Activated naive CD4-positive, alpha-beta T cell treated with anti-CD3 and anti-CD28 coated beads, Interleukin-2, amount 50 U/mL, for 24 hours (primary cell): ENCODE measurements around the gene SRGN.
A peak's percentile ranks its signal among the peaks of the same experiment; 100 is the strongest.
"Not testable (repeated sequence)": the region's sequence is repeated elsewhere in the genome, so short reads cannot be mapped to it uniquely, and the experiment has no call there.

Source experiments
- H3K27ac Mint-ChIP-seq: one replicate; pipeline ENCODE4 v1.8.0; 2021; ENCODE audit warnings: mild to moderate bottlenecking, mixed read lengths
- H3K27me3 Mint-ChIP-seq: one replicate; pipeline ENCODE4 v1.8.0; 2021; ENCODE audit warnings: mixed read lengths
- H3K36me3 Mint-ChIP-seq: one replicate; pipeline ENCODE4 v1.8.0; 2021; ENCODE audit warnings: mixed read lengths
- H3K4me1 Mint-ChIP-seq: one replicate; pipeline ENCODE4 v1.8.0; 2021; ENCODE audit warnings: mixed read lengths
- H3K4me3 Mint-ChIP-seq: one replicate; pipeline ENCODE4 v1.8.0; 2021; ENCODE audit warnings: mild to moderate bottlenecking, mixed read lengths
- H3K9me3 Mint-ChIP-seq: one replicate; pipeline ENCODE4 v1.8.0; 2021; ENCODE audit warnings: mixed read lengths

The SRGN gene

DNA sequence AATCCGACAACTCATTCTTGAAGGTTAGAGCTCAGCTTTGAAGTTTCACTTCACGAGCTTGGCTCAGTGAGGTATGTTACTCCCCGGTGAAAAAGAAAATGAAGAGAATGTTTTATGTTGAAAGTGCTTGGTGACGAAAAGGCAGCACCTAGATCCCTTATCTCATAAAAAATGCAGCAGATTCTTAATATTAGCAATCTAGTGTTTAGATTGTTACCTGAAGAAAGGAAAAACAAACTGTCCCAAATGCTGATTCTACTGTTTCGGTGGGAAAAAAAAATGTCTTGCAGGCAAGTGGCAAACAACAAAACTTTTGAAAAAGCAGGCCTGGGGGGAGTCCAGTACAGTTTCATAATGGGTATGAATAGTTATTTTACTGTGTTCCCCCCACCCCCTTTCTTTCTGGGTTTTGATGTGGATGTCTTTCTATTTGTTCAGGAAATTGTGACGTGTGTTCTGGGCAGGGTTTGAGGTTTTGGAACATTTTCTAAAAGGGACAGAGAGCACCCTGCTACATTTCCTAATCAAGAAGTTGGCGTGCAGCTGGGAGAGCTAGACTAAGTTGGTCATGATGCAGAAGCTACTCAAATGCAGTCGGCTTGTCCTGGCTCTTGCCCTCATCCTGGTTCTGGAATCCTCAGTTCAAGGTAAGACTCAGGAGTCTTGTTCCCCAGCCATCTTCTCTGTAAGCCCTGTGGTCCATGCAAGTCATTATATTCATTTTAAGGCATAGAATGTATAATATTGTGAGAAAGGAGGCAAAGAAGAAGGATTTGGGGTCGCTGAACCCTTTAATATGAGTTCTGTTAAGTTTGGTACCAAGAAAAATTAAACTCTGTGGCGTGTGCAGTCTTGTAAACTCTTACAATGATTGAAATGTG lies at the start of gene SRGN:
SRGN (plus strand) TSS at position 514 of the 881 bp plus-strand sequence; CDS start at position 569, 55 bp downstream.
- H3K4me1 Mint-ChIP-seq: peaks cover 56% of the 10 kb centered on the region
- peak within 1 kb of the TSS; percentile 98 for H3K27ac Mint-ChIP-seq
- H3K27me3 Mint-ChIP-seq: no peaks in the 10 kb centered on the region
- H3K9me3 Mint-ChIP-seq: no peaks in the 10 kb centered on the region
- peaks cover 19% of the 10 kb centered on the region for H3K36me3 Mint-ChIP-seq
- H3K4me3 Mint-ChIP-seq: peak within 1 kb of the TSS; percentile 94

DNA sequence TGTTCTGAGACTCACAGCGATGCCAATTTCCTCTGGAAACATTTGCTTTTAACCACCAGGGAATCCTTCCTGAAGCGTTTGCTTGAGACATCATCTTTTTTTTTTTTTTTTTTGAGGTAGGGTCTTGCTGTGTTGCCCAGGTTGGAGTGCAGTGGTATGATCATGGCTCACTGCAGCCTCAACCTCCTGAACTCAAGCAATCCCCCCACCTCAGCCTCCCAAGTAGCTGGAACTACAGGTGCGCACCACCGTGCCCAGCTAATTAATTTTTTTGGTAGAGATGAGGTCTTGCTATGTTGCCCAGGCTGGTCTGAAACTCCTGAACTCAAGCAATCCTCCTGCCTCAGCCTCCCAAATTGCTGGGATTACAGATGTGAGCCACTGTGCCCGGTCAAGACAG lies 47.0 kb upstream of the SRGN start:
- H3K4me3 Mint-ChIP-seq, H3K27me3 Mint-ChIP-seq, H3K9me3 Mint-ChIP-seq, H3K27ac Mint-ChIP-seq, H3K36me3 Mint-ChIP-seq: not testable (repeated sequence)
- peaks cover 22% of the 10 kb centered on the region for H3K4me1 Mint-ChIP-seq

DNA sequence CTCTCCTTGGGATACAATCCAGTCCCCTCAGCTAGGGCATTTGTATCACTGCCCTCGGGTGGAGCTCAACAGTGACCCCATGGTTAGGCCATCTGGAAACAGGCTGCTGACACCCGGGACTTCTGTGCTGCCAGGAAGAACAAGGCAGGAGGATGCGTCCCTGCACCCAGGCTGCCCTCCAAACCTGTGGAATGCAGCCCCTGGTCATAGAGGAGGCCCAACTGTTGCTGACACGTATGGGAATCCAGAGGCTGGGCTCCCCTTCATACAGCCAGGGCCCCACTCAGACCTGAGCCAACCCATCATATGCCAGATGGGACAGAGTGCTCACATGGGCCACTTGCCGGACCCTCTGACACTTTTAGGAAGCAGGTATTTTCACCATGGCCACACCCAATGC lies 45.5 kb upstream of the SRGN start:
- Mint-ChIP-seq H3K36me3 (peaks cover 3% of the 10 kb centered on the region), H3K4me3 (no peak overlapping the region), H3K27me3 (no peaks in the 10 kb centered on the region), H3K27ac (no peak overlapping the region), H3K9me3 (no peaks in the 10 kb centered on the region), H3K4me1 (peaks cover 23% of the 10 kb centered on the region)

- H3K4me1 Mint-ChIP-seq: peaks cover 23% of the 10 kb centered on the region
- H3K4me3 Mint-ChIP-seq: no peak overlapping the region
- no peaks in the 10 kb centered on the region for H3K9me3 Mint-ChIP-seq
- H3K27me3 Mint-ChIP-seq: no peaks in the 10 kb centered on the region
- peaks cover 3% of the 10 kb centered on the region for H3K36me3 Mint-ChIP-seq
- no peak overlapping the region for H3K27ac Mint-ChIP-seq
Observed at GRCh38 chr10:69042838-69043237, 45.1 kb upstream of the SRGN start.

DNA sequence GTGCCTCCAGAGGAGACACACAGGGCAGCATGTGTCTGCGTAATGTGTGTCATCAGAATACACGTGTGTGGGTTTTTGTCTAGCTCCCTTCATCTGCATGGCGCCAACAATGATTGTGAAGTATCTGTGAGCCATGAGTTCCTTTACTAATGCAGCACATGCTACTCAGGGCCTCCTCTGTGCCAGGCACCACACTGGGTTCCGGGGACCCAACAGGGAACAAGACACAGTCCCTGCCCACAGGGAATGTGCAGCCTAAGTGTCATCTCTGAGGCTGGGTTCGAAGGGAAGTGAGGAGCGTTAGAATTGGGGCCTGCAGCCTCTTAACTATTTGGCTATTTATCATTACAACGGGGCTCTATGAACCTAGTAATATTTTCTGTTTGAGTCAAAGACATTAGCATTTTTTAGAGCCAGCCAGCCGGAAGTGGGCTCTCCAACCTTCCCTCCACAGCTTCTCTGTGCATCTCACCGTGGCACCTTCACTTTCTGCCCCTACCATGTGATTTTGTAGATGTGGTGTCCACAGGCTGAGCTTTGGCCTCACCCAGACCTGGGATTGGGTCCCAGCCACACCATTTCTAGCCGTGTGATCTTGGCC lies 43.9 kb upstream of the SRGN start:
- Mint-ChIP-seq H3K4me3 (no peak overlapping the region), H3K27ac (peak overlapping the region; percentile 63), H3K9me3 (no peaks in the 10 kb centered on the region), H3K27me3 (no peaks in the 10 kb centered on the region), H3K4me1 (peaks cover 23% of the 10 kb centered on the region), H3K36me3 (peaks cover 3% of the 10 kb centered on the region)

DNA sequence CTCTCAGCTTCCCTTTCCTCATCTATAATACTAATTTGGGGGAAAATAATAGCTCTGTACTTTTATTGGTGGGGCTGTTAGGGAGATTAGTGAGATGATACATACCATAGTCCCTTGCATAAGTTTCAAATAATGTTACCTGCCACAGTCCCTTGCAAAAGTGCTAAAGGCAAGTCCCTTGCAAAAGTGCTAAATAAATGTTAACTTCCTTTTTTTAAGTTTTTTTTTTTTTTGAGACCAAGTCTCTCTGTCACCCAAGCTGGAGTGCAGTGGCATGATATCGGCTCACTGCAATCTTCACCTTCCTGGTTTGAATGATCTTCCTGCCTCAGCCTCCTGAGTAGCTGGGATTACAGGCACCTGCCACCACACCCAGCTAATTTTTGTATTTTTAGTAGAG lies 43.4 kb upstream of the SRGN start:
- Mint-ChIP-seq H3K4me1 (peaks cover 23% of the 10 kb centered on the region), H3K4me3 (no peak overlapping the region), H3K9me3 (no peaks in the 10 kb centered on the region)

DNA sequence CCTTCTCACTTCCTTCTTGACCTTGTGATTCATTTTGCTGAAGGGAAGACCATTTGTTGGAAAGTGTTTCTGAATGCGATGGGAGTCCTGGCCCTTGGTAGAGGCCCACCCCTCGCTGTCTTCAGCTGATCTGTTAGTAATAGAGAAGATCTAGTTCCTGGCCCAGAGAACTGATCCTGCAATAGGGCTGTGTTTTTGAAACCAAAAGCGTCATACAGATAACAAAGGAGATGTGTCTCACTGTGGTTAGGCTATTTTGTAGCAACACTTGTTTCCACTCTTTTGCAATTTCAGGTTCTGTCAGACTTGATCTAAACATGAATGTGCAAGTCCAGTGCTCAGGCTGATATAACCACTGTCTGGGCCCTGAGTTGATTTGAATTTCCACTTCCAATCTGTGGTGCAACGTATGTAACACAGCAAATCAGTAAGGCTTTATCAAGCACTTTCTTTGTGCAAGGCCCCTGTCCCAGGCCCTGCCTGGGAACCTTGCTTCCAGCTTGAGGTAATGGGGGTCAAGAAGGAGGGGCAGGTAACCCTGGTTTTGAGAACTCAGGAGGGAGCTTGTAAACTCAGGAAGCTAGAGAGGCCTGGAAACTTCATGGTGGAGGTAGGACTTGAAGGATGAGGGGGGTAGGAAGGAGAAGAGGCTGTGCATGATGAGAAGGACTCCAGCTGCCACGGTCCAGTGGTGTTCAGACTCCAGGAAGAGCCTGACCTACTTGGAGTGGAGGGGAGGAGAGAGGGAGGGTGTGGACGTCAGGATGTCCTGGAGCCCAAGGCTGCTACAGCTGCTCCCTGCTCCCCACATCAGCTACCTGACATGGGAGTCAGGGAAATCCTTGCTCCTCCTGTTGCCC lies 42.2 kb upstream of the SRGN start:
- Mint-ChIP-seq H3K36me3 (peaks cover 3% of the 10 kb centered on the region), H3K27ac (peak overlapping the region; percentile 92), H3K4me1 (peaks cover 23% of the 10 kb centered on the region), H3K9me3 (no peaks in the 10 kb centered on the region), H3K27me3 (no peaks in the 10 kb centered on the region), H3K4me3 (peak overlapping the region; percentile 66)

More for the DNA sequence above, 43.4 kb upstream of the SRGN start:
- Mint-ChIP-seq H3K27me3 (no peaks in the 10 kb centered on the region), H3K36me3 (peaks cover 3% of the 10 kb centered on the region), H3K27ac (peak overlapping the region; percentile 63)

DNA sequence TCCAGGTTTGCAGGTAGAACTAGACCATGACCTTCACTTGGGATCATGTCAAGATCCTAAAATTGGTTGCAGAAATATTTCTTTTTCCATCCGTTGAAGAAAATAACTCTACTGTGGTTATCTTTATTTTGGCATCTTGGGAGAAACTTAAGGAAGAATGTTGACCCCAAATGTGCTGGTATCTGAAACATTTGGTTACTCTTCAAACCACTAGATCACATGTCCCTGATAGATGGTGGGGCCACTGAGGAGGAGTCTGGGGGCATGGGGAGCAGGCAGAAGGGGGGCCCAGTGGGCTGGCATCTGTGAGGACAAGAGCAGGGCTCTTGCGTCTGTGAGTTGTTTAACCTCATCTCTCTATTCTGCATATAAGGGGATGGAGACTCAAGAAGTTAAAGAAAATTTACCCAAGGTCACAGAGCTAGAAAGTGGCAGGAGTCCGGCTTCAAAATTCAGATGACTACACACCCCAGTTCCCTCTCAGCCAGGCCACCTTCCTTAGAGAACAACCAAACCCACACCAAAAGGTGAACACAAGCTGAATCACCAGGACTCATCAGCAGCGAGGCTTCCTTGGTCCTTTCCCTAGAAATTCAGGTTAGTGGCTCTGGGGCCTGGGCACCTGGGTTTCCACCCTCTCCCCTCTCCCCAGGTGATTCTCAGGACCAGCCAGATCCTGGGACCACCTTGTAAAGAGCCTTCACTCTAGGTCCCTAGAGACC lies 40.6 kb upstream of the SRGN start:
- Mint-ChIP-seq H3K36me3 (peaks cover 3% of the 10 kb centered on the region), H3K9me3 (no peaks in the 10 kb centered on the region), H3K27ac (no peak overlapping the region), H3K4me1 (peaks cover 27% of the 10 kb centered on the region), H3K27me3 (no peaks in the 10 kb centered on the region), H3K4me3 (no peak overlapping the region)

DNA sequence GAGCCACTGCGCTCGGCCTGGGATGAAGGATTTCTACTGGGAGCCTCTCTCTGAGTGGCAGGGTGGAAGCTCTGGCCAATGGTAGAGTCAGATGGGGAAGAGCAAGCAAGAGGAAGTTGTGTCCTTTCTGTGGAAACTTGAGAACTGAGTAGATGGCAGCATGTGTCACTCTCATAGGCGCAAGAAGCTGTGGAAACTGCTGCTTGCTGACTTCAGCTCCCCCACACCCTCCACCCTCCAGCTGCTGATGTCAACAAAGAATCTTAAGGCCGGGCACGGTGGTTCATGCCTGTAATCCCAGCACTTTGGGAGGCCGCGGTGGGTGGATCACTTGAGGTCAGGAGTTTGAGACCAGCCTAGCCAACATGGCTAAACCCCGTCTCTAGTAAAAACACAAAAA lies 39.8 kb upstream of the SRGN start:
- Mint-ChIP-seq H3K9me3 (no peaks in the 10 kb centered on the region), H3K27ac (no peak overlapping the region), H3K4me1 (peaks cover 27% of the 10 kb centered on the region), H3K4me3 (no peak overlapping the region), H3K36me3 (peaks cover 3% of the 10 kb centered on the region), H3K27me3 (no peaks in the 10 kb centered on the region)

DNA sequence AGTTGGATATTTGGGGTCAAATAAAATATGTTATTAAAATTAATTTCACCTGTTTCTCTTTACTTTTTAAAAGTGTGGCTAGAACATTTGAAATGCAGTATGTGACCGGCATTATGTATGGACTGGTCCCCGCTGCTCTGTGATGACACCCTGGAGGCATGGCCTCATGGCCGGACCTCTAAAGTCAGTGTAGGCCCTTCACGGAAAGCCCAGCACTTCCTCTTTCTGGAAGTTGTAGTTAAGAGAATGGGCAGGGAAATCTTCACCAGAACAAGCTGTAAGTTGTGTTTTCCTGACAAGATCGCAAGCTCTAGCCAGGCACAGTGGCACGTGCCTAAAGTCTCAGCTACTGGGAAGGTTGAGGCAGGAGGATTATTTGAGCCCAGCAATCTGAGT lies 38.3 kb upstream of the SRGN start:
- Mint-ChIP-seq H3K27ac (no peak overlapping the region), H3K4me1 (peaks cover 18% of the 10 kb centered on the region), H3K36me3 (peaks cover 3% of the 10 kb centered on the region), H3K9me3 (no peaks in the 10 kb centered on the region), H3K27me3 (no peaks in the 10 kb centered on the region), H3K4me3 (no peak overlapping the region)

DNA sequence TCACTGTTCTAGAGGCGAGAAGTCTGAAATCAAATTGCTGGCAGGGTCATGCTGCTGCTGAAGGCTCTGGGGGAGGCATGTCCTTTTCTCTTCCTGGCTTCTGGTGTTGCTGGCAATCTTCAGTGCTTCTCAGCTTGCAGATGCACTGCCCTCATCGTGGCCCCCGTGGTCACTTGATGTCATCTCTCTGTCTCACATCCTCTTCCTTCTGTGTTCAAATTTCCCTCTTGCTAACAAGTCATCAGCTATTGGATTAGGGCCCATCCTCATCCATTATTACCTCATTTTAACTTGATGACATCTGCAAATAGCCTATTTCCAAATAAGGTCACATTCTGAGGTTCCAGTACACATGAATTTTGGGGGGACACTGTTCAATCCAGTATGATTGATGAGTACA lies 36.6 kb upstream of the SRGN start:
- Mint-ChIP-seq H3K27me3 (no peaks in the 10 kb centered on the region), H3K36me3 (peaks cover 2% of the 10 kb centered on the region), H3K27ac (peak overlapping the region; percentile 1), H3K4me1 (peaks cover 19% of the 10 kb centered on the region), H3K4me3 (no peak overlapping the region), H3K9me3 (no peaks in the 10 kb centered on the region)

DNA sequence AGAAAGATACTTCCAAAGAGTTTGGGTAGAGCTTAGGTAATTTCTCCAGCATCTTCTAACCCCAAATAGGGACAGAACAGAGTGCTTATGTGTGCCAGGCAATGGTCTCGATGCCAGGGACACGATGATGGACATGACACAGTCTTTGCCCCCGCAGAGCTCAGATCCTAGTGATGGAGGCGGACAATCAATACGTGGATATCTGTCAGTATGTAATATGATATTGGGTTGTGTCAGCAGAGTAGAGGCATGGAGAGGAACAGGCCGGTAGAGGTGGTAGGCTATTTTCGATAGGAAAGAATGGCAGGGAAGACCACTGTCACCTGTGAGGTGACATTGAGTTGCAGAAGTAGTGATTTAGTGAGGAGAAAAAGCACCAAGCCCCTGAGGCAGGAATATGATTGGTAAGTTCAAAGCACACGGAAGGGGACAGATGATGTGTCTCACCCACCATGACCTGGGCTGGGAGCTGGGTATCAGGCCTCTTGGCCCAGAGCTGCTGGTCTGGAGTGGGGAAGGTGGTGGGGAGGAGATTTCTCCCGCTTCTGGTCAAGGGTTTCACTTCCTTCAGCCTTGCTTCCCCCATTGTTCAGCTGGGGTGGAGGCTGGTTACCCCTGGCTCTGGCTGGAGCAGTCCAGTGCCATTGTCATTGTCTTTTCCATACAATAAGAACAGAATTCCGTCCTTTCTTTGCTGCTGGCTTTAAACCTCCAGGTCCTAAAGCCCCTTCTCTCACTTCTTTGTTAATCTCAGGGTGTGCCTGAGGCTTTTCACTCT lies 36.0 kb upstream of the SRGN start:
- Mint-ChIP-seq H3K4me1 (peaks cover 25% of the 10 kb centered on the region), H3K27ac (peak overlapping the region; percentile 1), H3K27me3 (no peaks in the 10 kb centered on the region), H3K36me3 (no peaks in the 10 kb centered on the region), H3K4me3 (no peak overlapping the region), H3K9me3 (no peaks in the 10 kb centered on the region)

GRCh38 chr10:69052736-69053135 lies 35.2 kb upstream of the SRGN start:
- no peaks in the 10 kb centered on the region for H3K36me3 Mint-ChIP-seq
- peaks cover 33% of the 10 kb centered on the region for H3K4me1 Mint-ChIP-seq
- no peaks in the 10 kb centered on the region for H3K27me3 Mint-ChIP-seq
- no peak overlapping the region for H3K4me3 Mint-ChIP-seq
- no peak overlapping the region for H3K27ac Mint-ChIP-seq
- no peaks in the 10 kb centered on the region for H3K9me3 Mint-ChIP-seq

- Mint-ChIP-seq H3K27me3 (no peaks in the 10 kb centered on the region), H3K9me3 (no peaks in the 10 kb centered on the region), H3K27ac (peak overlapping the region; percentile 47), H3K4me1 (peaks cover 41% of the 10 kb centered on the region), H3K36me3 (no peaks in the 10 kb centered on the region), H3K4me3 (no peak overlapping the region)
Observed at GRCh38 chr10:69055241-69055640, 32.7 kb upstream of the SRGN start.
